Measurements from ENCODE around the gene ZNF618.

ZNF618 gene

GRCh38 chr9:113876151-113876992 lies at the start of gene ZNF618:
TSS of gene ZNF618 (plus strand) at chr9:113876309. CDS start at chr9:113876381, 72 bp downstream.
- DNase-seq (ENCODE audit: low read depth, low spot score) = no peak

GRCh38 chr9:113828221-113828620 lies 47.9 kb upstream of the ZNF618 start:
- DNase-seq (ENCODE audit: low read depth, low spot score) = no peak

GRCh38 chr9:113837334-113837733 lies 38.8 kb upstream of the ZNF618 start:
- no peak for DNase-seq (ENCODE audit: low read depth, low spot score)

DNA sequence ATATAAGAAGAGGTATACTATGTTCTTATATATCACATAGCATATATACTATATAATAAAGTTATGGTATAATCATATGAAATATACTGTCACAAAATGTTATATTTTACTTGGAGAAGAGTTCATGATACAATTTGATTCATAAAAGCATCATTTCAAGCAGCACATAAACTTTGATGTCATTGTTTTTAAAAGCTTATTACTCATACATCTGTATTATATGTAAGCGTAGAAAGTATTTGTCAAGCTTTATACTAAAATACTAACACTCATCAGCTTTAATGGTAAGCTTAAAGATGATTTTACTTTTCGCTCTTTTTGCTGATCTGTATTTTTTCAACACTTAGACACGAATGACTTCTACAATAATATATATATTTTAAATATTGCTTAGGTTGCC lies 34.0 kb upstream of the ZNF618 start:
- no peak for DNase-seq (ENCODE audit: low read depth, low spot score)

GRCh38 chr9:113844466-113844865 lies 31.6 kb upstream of the ZNF618 start:
- DNase-seq (ENCODE audit: low read depth, low spot score) = no peak

DNA sequence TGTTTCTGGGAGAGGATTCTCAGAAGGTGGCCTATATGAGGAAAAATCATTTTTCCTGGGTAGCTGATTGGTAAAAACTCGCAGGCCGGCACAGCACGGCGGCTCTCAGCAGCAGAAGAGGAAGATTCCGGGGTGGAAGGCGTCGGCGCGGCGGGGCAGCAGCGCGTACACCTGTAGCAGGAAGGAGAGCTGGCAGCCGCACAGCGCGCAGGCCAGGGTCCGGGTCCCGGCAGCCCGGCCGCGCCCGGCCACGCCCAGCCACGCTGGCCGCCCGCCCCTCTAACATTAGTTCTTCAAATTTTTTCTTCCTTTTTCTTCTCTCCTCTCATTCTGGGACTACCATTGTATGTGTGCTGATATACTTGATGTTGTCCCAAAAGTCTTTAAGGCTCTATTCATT lies 24.8 kb upstream of the ZNF618 start:
- no peak for DNase-seq (ENCODE audit: low read depth, low spot score)

GRCh38 chr9:113851873-113852272 lies 24.2 kb upstream of the ZNF618 start:
- DNase-seq (ENCODE audit: low read depth, low spot score) = no peak

DNA sequence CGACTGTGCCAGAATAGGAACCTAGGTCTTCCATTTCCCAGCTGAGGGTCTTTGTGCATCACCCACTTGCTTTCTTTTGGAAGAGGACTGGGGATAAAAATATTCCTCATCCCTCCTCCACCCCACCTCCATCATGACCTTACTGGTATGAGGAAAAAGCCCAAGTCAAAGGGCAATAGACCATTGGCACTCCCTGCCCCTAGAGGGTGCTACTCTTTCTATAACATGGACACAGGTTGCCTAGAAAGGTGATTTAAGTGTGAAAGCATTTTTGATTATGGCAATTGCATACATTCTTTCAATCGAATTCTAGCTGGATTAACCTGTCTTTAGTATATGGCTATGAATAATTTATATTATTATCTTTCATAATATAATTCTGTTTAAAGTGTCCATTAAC lies 22.8 kb upstream of the ZNF618 start:
- no peak for DNase-seq (ENCODE audit: low read depth, low spot score)

DNA sequence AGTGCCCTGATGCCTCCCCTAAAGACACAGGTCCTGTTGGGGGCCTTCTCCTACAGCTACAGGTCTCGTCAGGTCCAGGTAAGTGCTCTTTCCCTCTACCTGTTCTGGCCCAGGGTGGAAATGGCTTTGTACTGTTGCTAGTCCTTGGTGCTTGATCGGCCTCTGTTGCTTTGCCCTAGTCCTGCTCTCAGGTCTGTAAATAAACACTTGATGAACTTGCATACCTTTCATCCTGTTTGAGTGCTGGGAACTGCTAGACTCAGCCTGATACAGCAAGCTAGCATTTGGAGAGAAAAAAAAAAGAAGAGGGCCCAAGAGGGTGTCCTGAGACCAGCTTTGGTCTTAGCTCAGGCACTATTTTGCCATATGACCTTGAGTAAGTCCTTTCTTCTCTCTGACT lies 21.8 kb upstream of the ZNF618 start:
- no peak for DNase-seq (ENCODE audit: low read depth, low spot score)

DNA sequence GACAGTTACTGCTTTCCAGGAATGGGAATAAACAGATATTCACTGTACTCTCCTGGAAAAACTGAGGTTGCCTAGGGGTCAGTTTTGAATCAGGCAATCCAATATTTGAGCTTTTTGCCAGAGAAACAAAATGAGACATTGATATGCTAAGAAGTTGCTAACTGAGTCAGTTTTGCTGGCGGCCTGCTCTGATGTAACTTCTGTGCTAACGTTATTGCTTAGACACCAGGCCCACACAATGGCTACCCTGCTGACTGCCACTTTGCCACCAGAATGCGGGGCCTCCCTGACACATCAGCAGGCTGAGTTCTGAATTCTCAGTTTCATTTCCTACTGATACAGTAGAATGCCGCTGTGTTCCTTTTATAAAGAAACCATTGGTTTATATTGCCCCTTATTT lies 18.2 kb upstream of the ZNF618 start:
- no peak for DNase-seq (ENCODE audit: low read depth, low spot score)

- no peak for DNase-seq (ENCODE audit: low read depth, low spot score)
Observed at GRCh38 chr9:113858282-113858681, 17.8 kb upstream of the ZNF618 start.

DNA sequence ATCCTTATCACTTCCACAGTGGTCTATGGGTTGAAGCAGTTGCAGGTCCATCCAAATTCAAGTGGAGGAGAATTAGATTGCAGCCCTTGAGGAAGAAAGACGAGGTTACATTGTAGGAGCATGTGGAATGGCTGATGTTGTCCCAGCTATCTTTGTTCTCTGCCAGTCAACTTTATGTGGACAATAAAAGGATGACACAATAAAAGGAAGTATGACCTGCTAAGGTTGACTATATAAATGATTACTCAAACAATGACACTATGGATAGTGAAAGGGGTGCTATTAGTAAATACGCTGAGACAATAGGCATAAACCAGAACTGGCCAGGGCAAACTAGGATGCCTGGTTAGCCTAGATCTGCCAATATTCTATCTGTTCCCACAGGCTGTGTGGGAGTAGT lies 12.8 kb upstream of the ZNF618 start:
- DNase-seq (ENCODE audit: low read depth, low spot score) = no peak

DNA sequence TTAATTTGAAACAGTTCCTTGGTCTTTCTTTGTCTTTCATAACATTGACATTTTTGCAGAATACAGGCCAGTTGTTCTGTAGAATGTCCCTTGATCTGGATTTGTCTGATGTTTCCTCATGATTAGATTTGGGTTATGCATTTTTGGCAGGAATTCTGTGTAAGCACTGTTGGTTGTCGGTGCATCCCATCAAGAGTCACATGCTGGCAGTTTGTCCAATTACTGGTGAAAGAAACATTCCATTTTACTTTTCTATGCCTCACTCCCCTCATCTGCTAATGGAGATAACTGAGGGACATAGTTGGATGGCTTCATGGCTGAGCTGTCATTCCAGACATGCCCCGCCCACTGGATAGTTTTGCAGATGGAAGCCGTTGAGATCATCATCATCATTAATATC lies 7.6 kb upstream of the ZNF618 start:
- no peak for DNase-seq (ENCODE audit: low read depth, low spot score)

DNA sequence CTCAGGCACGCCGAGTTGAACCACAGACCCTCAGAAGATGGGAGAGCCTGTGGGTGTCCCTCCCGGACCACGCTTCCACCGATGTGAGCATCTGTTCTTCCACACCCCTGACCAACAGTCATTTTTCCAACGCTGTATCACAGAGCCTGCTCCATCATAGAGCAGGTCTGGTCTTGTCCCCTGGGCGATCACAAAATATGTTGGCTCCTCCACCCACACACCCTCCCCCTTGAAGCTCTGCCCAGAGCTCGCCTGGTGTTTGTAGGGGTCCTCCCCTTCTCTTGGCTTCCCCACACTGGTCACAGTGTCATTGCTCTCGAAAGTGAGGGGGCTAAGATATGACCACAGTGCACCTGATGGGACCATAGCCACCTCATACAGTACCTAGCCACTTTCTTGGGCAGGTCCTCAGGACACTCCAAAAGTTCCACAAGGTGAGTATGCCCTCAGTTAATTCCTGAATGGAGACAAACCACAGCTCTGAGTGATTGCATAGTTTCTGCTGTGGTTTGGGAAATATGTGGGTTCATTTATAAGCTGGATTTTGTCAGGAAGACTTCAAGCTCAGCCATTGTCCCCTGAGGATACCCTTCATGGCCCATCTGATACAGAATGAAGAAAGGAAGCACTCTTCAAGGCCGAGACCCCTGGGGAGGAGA lies 3.5 kb upstream of the ZNF618 start:
- DNase-seq (ENCODE audit: low read depth, low spot score) = no peak

DNA sequence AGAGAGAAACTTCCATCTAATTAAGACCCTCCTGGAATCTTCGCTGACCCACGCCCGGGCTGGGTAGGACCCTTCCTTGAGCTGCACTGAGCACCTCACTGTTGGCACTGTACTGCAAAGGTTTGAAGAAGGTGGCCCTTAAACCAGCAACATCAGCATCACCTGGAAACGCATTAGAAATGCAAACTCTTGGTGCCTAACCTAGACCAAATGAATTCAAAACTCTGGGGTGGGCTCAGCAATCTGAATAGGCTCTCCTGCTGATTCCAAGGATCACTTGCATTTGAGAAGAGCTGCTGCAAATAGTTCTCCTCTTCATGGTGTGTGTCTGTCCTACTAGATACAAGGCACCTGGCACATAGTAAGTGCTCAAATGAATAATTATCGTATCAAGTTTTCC lies 2.7 kb upstream of the ZNF618 start:
- DNase-seq (ENCODE audit: low read depth, low spot score) = no peak

- no peak for DNase-seq (ENCODE audit: low read depth, low spot score)
Observed at GRCh38 chr9:113873926-113874325, 2.2 kb upstream of the ZNF618 start.

DNA sequence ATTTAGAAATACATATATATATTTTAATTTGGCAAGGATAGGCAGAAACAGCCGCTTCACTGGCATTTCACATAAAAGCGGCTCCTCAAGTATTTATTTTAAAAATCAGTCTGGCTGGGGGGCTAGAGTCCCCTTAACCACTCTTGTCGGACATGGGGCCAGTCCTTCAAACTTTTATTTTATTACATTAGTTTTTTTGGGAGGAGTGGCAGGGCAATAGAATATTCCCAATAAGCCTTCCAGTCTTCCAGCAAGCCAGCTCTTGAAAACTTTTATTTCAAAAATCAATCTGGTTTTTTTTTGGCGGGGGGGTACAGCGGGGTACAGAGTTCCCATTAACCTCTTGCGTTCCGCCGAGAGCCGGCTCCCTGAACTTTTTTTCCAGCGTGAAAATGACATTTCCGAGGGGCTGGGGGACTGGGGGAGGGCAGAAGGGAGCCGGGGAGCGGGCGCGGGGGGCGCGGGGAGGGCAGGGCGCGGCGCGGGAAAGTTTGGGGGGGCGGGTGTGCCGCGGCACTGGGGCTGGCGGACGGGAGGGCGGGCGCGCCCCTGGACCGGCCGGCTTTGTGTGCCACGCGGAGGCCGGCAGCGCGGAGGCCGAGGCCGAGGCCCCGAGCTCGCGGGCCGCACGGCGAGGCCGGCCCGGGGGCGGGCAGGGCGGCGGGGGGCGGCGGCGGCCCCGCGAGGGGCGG lies 504 bp upstream of the ZNF618 start:
- no peak for DNase-seq (ENCODE audit: low read depth, low spot score)

- DNase-seq (ENCODE audit: low read depth, low spot score) = no peak
Observed at GRCh38 chr9:113876993-113877368, 872 bp downstream of the ZNF618 start.

DNA sequence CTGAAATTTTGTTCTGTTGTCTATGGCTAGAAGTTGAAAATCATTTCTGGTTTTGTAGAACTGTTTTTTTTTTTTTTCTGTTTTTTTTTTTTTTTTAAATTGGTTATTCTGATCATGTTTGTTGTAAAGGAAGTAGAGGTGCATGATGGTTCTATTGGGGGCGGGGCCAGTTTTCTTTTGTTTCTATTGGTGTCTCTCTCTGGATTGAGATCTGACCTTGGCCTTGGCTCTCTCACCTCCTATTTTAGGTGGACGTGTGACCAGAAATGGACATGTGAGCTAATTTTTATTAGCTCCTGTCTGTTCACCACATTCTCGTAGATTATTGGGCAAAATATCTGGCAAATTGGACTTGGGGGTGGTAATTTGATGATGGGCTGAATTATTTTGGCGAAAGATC lies 3.2 kb downstream of the ZNF618 start:
- no peak for DNase-seq (ENCODE audit: low read depth, low spot score)

GRCh38 chr9:113879911-113880310 lies 3.8 kb downstream of the ZNF618 start:
- DNase-seq (ENCODE audit: low read depth, low spot score) = no peak

GRCh38 chr9:113882181-113882580 lies 6.1 kb downstream of the ZNF618 start:
- DNase-seq (ENCODE audit: low read depth, low spot score) = no peak

DNA sequence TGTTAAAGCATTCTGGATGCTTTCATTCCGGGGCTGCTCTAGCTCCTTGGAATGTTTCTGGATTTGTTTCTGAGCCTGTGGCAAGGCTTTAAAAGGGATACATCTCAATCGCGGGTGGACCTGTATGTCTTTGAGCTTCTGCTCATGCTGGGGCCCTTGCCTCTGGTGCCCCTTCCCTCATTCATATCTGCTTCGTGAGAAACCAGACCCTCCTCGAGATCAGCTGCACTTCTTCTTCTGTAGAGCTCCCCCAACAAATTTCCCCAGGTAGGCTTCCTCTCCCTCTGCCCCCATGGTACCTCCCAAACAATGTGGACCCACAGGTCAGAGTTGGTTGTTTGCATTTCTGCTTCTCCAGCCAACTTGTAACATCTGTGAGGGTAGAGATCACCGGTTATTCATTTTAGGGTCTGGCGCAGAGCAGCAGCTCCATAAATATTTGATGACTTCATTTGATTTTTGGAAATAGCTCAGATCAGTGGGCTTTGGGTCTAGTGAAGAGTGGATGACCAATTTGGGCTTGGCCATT lies 6.6 kb downstream of the ZNF618 start:
- no peak for DNase-seq (ENCODE audit: low read depth, low spot score)

Measured in activated CD4-positive, CD25-positive, alpha-beta regulatory T cell treated with anti-CD3 and anti-CD28 coated beads, Interleukin-2, amount 50 U/mL, for 16 hours (primary cell).